HUDEP-2 (cell line): ENCODE data around the gene CELSR1.
"Not testable (repeated sequence)": the region's sequence is repeated elsewhere in the genome, so short reads cannot be mapped to it uniquely, and the experiment has no call there.

Source experiments
- DNase-seq, 76 experiments: peaks; one replicate each; lab custom pipeline; 2025; ENCODE audit not compliant: unreplicated experiment in 76 of 76; lab: John Stamatoyannopoulos, UW

CELSR1 gene

DNA sequence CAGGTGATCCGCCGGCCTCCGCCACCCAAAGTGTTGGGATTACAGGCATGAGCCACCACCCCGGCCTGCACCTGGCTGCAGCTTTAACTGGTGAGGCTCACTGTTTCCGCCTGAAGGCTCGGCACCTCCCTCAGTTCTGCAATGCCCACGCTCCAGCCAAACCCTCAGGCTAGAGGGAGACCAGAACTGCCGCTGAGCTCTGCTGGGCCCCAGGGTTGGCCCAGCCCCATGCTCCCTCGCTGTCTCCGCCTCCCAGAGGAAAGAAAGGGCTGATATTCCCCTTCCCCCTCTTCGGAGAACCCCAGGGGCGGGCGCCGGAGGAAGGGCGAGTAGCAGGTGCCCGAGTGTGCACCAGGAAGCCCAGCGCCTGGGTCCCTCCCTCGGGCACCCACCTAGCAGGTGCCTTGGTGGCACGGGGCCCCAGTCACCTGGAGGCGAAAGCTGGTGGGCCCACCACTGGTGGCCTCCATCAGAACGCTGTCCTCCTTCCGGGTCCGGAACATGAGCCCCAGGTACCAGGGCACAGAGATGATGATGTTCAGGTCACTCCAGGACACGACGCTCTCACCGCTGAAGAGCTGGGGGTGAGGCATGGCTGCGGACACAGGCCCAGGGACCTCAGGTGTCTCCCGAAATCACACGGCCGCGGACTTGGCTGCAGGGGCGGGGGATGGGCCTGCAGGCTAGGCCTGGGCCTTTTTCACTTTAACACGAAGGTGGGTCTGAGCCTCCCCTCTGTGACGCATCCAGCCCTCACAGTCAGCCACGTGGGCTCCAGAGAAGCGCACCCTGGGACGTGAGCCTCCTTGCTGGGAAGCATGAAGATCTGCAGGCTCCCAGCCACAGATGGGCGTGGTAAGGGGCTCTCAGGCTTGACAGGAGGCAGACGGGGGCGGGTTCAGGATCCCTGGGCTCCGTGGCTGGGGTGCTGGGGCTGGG, 128.6 kb downstream of the CELSR1 start:
- no peak for DNase-seq

DNA sequence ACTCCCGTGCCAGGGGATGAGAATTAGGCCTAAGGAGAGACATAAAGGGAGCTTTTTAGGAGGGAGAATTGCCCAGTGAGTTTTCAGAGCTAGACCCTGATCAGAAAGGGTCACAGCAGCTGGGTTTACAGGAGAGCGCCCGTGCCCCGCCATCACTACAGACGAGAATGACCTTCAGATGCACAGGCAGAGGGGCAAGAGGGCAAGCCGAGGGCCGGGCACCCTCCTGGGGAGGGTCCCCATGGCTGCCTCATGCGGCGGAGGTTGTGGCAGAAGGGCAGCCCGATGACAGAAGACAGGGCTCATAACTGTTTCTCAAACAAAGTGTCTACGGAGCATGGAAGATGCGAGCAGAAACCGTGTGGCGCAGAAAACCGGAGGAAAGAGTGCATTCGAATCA, 129.7 kb downstream of the CELSR1 start:
- no peak for DNase-seq

DNA sequence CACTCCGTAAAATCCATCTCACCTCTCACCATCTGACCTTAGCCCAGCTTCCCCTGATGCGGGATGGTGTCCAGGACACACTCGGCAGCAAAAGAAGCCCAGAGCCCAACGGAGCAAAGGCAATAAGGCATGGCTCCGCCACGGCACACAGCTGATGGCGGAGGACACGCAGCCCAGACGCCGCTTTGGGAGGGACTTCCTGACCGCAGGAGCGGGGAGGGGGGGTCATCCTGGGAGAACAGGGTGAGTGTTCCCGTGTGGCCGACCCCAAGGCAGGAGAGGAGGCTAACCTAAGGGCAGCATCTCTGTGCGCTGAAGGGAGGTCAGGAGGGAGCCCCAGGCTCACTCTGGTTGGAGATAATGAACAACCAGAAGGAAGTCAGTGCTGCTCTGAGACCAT, 130.6 kb downstream of the CELSR1 start:
- no peak for DNase-seq

DNA sequence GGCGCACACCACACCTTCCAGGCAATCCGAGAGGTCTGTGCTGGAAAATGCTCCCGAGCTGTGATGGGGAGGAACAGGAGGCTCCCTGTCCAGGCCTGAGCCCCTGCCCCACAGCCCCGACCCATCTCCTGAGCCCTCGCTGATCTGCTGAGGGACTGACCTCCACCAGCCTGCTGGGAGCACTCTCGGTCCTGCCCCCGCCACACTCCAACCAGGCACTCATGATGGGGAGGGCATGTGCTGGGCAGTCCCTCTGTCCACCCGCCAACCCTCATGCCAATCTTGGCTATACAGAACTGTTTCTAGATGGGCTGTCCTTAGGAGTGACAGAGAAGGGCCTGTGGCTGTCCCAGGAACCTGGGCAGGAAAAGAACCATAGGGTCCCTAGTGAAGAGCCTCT, 131.1 kb downstream of the CELSR1 start:
- DNase-seq, result no peak

GRCh38 chr22:46405901-46406300, 131.5 kb downstream of the CELSR1 start:
- DNase-seq, result no peak

DNA sequence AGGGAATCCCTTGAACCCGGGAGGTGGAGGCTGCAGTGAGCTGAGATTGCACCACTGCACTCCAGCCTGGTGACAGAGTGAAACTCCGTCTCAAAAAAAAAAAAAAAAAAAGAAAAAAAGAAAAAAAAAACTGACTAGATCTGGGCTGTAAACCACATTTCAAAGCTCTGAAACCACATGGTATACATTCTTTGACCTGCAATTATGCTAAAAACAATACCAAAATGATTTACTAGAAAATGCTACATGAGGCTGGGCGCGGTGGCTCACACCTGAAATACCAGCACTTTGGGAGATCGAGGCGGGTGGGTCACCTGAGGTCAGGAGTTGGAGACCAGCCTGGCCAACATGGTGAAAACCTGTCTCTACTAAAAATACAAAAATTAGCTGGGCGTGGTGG, 133.5 kb downstream of the CELSR1 start:
- not testable (repeated sequence) for DNase-seq

GRCh38 chr22:46402505-46402904, 134.9 kb downstream of the CELSR1 start:
- DNase-seq, result no peak

DNA sequence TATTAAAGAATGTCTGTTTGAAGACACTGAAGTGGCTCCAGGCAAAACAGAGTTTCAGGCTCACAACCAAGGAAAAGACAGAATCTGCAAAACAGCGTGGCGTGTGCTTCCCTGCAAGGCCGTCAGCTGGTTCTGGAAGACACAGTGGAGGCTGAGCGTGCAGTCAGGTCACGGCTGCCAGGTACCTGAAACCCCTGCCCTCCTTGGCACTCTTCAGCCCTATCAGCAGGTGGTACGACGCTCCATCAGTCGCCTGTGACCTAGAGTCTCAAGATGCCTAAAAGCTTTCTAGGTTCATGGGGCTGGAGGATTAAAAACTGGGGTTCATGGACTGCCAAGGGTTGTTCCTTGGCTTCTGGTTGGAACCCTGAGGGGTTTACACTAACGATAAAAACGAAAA, 136.1 kb downstream of the CELSR1 start:
- DNase-seq, result no peak

- no peak for DNase-seq
Measured at GRCh38 chr22:46399251-46400024, 138.0 kb downstream of the CELSR1 start.

GRCh38 chr22:46397951-46398350, 139.5 kb downstream of the CELSR1 start:
- no peak for DNase-seq

DNA sequence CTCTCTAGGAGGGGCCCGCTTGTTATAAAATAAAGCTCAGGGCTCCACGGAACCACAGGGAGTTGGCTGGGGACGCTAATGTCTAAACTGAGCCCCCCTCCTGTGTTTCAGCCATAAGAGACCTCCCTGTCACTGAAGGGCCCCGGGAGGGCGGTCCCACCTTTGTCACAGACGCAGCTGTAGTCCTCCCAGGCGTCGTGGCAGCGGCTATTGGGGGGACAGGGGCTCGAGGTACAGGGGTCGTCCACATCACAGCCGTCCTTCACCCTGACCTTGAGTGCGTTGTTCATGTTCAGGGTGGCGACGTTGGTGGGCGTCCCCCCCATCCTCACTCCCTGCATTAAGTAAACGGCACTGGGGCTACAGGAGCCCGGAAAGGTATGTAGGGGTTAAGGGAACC, 139.9 kb downstream of the CELSR1 start:
- DNase-seq, result no peak

- DNase-seq, result not testable (repeated sequence)
Measured at GRCh38 chr22:46397049-46397448, 140.4 kb downstream of the CELSR1 start.

DNA sequence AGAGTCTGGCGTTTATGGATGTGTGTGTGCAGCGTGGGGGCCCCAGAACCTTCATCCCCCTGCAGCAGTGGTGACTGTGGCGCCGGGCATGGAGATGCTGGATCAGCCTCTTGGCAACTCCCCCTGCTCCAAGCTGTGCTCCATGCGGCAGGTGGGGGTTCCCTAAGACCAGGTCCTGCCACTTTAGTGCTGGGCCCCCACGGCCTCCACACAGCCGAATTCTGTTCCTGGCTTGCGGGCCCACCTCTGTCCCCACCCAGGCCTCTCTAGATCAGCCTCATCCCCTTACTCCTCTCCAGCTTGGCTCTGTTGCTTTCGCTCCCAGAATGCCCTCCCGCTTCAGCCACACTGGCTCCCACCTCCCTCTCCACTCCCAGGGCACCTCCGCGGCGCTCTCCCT, 142.3 kb downstream of the CELSR1 start:
- DNase-seq, result no peak

DNA sequence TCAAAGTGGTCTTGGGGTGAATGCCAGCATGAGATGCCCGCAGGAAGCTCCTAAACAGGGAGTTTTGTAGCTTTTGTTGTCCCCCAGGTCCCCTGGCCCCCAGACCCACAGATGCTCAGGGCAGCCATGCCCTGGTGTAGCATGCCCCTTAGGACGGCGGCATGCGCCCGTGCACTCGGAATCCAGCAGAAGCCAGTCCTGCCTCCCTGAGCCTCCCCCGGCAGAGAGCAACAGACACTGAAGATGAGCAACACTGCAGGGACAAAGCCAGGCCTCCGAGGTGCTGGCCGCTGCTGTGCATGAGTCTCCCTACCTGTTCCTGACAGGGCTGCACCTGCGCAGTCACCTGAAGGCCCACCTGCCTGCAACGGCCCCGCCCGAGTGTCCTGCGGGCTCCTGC, 142.8 kb downstream of the CELSR1 start:
- DNase-seq, result no peak

DNA sequence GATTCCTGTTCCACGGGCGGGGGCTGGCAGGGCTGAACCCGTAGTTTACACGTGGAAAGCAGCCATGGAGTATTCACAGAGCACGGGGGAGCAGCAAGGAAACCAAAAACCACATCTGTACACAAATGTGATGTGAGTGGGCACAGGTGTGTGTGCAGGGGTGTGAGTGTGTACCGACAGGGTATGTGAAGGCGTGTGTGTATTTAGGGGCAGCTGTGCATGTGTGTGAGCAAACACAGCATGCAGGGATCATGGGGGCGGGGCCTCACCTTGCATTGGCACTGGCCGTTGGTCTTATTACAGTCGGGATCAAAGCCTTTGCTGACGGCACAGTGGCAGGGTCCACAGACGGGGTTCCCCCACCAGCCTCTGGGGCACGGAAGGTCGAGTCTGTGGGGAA, 143.5 kb downstream of the CELSR1 start:
- no peak for DNase-seq

DNA sequence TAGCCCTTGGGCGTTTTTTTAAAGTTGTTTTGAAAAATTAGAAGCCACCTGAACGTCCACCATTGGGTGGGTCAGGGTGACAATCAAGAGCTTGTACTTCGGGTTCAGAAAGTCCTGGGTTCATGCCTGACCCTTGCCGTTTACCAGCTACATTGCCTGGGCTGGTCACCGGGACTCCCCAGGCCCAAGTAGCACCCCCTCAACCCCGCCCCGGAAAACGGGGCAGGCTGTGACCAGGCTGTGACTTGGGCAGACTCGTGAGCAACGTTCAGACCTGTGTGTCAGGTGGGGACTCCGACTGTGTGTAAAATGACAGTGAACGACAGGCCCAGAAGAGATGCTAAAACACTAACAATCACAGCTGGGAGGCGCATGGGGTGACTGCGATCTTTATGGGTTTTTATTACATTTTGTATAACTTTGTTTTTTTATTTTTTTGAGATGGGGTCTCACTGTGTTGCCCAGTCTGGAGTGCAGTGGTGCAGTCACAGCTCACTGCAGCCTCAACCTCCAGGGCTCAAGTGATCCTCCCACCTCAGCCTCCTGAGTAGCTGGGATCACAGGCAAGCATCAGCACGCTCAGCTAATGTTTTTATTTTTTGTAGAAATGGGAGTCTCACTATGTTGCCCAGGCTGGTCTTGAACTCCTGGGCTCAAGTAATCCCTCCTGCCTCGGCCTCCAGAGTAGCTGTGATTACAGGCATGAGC, 145.1 kb downstream of the CELSR1 start:
- no peak for DNase-seq

GRCh38 chr22:46391486-46392136, 145.8 kb downstream of the CELSR1 start:
- no peak for DNase-seq

- no peak for DNase-seq
Measured at GRCh38 chr22:46390652-46391301, 146.6 kb downstream of the CELSR1 start.

- DNase-seq, result no peak
Measured at GRCh38 chr22:46390105-46390651, 147.2 kb downstream of the CELSR1 start.

DNA sequence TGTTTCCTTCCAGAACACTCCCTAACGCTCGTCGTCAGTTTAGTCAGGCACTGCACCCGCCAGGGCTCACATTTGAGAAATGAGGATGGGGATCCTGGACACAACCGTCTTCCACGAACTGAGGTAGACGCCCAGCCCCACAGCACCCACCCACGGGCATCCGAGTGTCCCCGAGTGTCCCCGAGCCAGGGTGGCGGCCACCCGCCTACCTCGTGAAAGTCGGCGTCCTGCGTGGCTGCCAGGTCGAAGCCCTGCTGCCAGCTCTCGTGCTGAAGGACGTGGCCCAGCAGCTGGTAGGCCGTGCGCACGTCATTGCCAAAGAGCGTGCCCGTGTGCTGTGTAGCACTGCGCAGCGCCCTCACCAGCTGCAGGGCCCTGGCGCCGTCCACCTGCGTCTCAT, 148.3 kb downstream of the CELSR1 start:
- no peak for DNase-seq
